CD4-positive, alpha-beta T cell treated with Interleukin-17A for 1 hour (primary cell): ENCODE results near the gene GCH1.

Source experiments
- DNase-seq: peaks from one replicate; pipeline ENCODE4 v3.0.0-alpha.2; 2020

The GCH1 gene

DNA sequence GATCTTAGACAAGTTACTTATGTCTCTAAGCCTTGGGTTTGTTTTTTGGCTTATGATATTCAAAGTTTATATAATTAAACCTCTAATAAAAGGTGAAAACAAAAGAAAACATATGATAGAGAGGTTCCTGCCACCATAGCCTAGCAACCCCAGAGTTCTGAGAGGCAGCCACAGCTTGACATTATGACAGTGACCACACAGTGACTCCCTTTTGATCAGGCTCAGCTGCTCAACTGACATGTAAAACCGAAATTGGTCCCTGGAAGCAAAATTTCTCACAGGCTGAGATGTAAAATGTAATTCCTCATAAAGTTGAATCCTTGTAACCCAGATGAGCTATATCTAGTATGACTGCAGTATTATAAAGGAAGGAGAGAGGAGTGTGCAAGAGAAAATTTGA is 108.5 kb downstream of the GCH1 start:
- no peak for DNase-seq

DNA sequence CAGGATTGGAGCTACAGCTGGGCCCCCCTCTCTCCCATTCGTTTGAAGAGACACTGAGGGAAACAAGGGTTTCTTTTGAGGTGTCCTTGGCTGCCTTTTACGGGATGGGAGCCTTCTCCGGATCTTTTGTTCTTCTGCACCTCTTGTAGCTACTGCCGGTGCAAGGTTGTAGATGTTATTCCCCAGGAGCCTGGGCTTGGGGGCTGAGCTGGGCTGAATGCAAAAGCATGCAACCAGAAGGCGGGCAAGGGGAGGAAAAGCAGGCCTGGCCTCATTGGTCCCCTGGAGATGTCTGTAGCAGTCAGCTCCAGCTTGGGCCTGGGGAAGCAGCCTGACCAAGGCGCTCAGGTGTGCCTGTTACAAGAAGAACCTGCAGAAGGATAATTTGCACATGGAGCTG is 110.3 kb downstream of the GCH1 start:
- no peak for DNase-seq
